GM12878 (cell line): ENCODE data around the gene MIA2. TPM values are rescaled to one million over a fixed set of nuclear protein-coding genes. Genes with fewer than 3 reads are reported as not detected.

Experiments used
- ATAC-seq: fragments of 200-7000 bp; cut with Tn5 transposase; 3 replicates; pipeline ENCODE4 v1.9.1; 2020; ENCODE audit warnings: mild to moderate bottlenecking, moderate library complexity
- BruUV-seq: library from RNA; stranded (reverse); fragments of 400-500 nt; replicated peaks from 2 replicates; lab custom pipeline; 2021; lab: Mats Ljungman, UMichigan
- CTCF ChIA-PET: fragments of 300-600 bp; sonication (Branson Sonifier 250); formaldehyde crosslinking; extraction: SDS; loops from one replicate; lab custom pipeline; 2021; ENCODE audit warnings: inconsistent platforms; lab: Yijun Ruan, JAX
- POLR2A ChIA-PET: fragments of 350-600 bp; formaldehyde crosslinking; extraction: SDS; loops from one replicate; lab custom pipeline; 2021; ENCODE audit warnings: inconsistent platforms; lab: Charles Lee
- RAD21 ChIA-PET: fragments of 300-600 bp; sonication (Branson Sonifier 250); formaldehyde crosslinking; loops from one replicate; lab custom pipeline; 2023; ENCODE audit warnings: antibody characterized with exemption; ENCODE audit not compliant: unreplicated experiment; lab: Charles Lee
- SMC1A ChIA-PET: fragments of 300-600 bp; sonication (Branson Sonifier 250); formaldehyde crosslinking; loops from one replicate; lab custom pipeline; 2023; ENCODE audit not compliant: unreplicated experiment, uncharacterized antibody; lab: Charles Lee
- DNase-seq: peaks from one replicate; pipeline ENCODE4 v3.0.0-alpha.2; 2011; ENCODE audit warnings: low read depth, low spot score
- FAIRE-seq: peaks from 3 replicates; lab custom pipeline; 2011; peaks lifted over from hg19 to GRCh38; lab: Jason Lieb, UNC
- H2AFZ ChIP-seq: 2 replicates; pipeline ENCODE4 v1.6.0; 2011; ENCODE audit warnings: low read depth, low read length, control low read depth; ENCODE audit not compliant: control insufficient read depth
- H3K27ac ChIP-seq: 2 replicates; pipeline ENCODE4 v1.5.1; 2011; ENCODE audit warnings: control low read depth; ENCODE audit not compliant: control insufficient read depth, insufficient read depth
- H3K27me3 ChIP-seq, 2 experiments: replicated peaks in 1 of 2; 2 replicates each; pipeline versions ENCODE4 v1.6.0 to v1.6.1; 2011; ENCODE audit warnings: low read length in 1 of 2; ENCODE audit not compliant: control insufficient read depth in 2 of 2, insufficient read depth in 2 of 2
- H3K36me3 ChIP-seq, 2 experiments: 2 replicates each; pipeline ENCODE4 v1.5.1; 2011; ENCODE audit warnings: low read length in 1 of 2; ENCODE audit not compliant: control insufficient read depth in 2 of 2, insufficient read depth in 2 of 2
- H3K4me1 ChIP-seq: 2 replicates; pipeline ENCODE4 v1.6.1; 2011; ENCODE audit warnings: mild to moderate bottlenecking, low read length, moderate library complexity, mixed read lengths; ENCODE audit not compliant: control insufficient read depth, insufficient read depth
- H3K4me2 ChIP-seq: 2 replicates; pipeline ENCODE4 v1.6.0; 2011; ENCODE audit warnings: control low read depth; ENCODE audit not compliant: control insufficient read depth, insufficient read depth
- H3K4me3 ChIP-seq: fragments of 200-600 bp; sonication (generic); 2 replicates; pipeline ENCODE4 v1.5.1; 2016
- H3K79me2 ChIP-seq: 2 replicates; pipeline ENCODE4 v1.6.0; 2011; ENCODE audit warnings: low read length; ENCODE audit not compliant: control insufficient read depth, insufficient read depth
- H3K9ac ChIP-seq: 2 replicates; pipeline ENCODE4 v1.8.0; 2011; ENCODE audit warnings: low read length, control low read depth, mixed read lengths; ENCODE audit not compliant: control insufficient read depth, insufficient read depth
- H3K9me3 ChIP-seq: replicated peaks from 3 replicates; pipeline ENCODE4 v1.5.1; 2011; ENCODE audit warnings: mild to moderate bottlenecking, low read length; ENCODE audit not compliant: control insufficient read depth, insufficient read depth
- H4K20me1 ChIP-seq: 2 replicates; pipeline ENCODE4 v1.6.0; 2011; ENCODE audit not compliant: control insufficient read depth, insufficient read depth
- ASH2L ChIP-seq: fragments of 300-600, 200-600 bp; sonication (generic); IDR thresholded peaks from 2 replicates; pipeline ENCODE4 v1.6.1; 2017; ENCODE audit warnings: low read depth, mild to moderate bottlenecking, borderline replicate concordance
- BCL11A ChIP-seq: IDR thresholded peaks from 2 replicates; pipeline ENCODE4 v1.6.1; 2011; ENCODE audit warnings: low read depth, low read length
- CREB1 ChIP-seq: IDR thresholded peaks from 2 replicates; pipeline ENCODE4 v1.6.1; 2012; ENCODE audit warnings: low read depth, mild to moderate bottlenecking, inconsistent platforms
- CUX1 ChIP-seq: IDR thresholded peaks from 2 replicates; pipeline ENCODE4 v1.6.1; 2012; ENCODE audit warnings: improper control_type of control experiment, low read depth, low read length; ENCODE audit not compliant: insufficient replicate concordance
- IRF4 ChIP-seq: IDR thresholded peaks from 2 replicates; pipeline ENCODE4 v1.6.1; 2011; ENCODE audit warnings: low read depth, low read length
- MEF2B ChIP-seq: fragments of 450-650 bp; IDR thresholded peaks from 2 replicates; pipeline ENCODE4 v1.6.1; 2018; ENCODE audit warnings: mild to moderate bottlenecking, moderate library complexity; ENCODE audit not compliant: partially characterized antibody, poor library complexity, severe bottlenecking
- MLLT1 ChIP-seq: fragments of 450-650 bp; IDR thresholded peaks from 2 replicates; pipeline ENCODE4 v1.6.1; 2016; ENCODE audit warnings: mild to moderate bottlenecking
- MXI1 ChIP-seq: fragments of 150-350 bp; IDR thresholded peaks from 2 replicates; pipeline ENCODE4 v1.6.1; 2011; ENCODE audit warnings: low read depth, mild to moderate bottlenecking, inconsistent platforms, low read length, improper control_type of control experiment
- NBN ChIP-seq: fragments of 450-650 bp; IDR thresholded peaks from 2 replicates; pipeline ENCODE4 v1.6.1; 2016
- NRF1 ChIP-seq: conservative IDR thresholded peaks from 2 replicates; pipeline ENCODE4 v1.6.1; 2011; ENCODE audit warnings: mild to moderate bottlenecking, low read depth, low read length, improper control_type of control experiment
- POLR2AphosphoS5 ChIP-seq: IDR thresholded peaks from 2 replicates; pipeline ENCODE4 v1.6.1; 2011; ENCODE audit warnings: mild to moderate bottlenecking, low read length, inconsistent platforms
- TAF1 ChIP-seq: IDR thresholded peaks from 2 replicates; pipeline ENCODE4 v1.6.1; 2011; ENCODE audit warnings: mild to moderate bottlenecking, low read depth, low read length, borderline replicate concordance
- YY1 ChIP-seq: IDR thresholded peaks from 2 replicates; pipeline ENCODE4 v1.6.1; 2011; ENCODE audit warnings: low read depth, mild to moderate bottlenecking, low read length
- ZNF622 ChIP-seq: fragments of 450-650 bp; IDR thresholded peaks from 2 replicates; pipeline ENCODE4 v1.6.1; 2017; ENCODE audit warnings: mild to moderate bottlenecking, inconsistent platforms
- WGBS: methylation state at CpG from one replicate; pipeline ENCODE4 v1.1.6; 2016; ENCODE audit warnings: low lambda C conversion rate; ENCODE audit not compliant: insufficient replicate concordance, insufficient coverage; ENCODE audit errors: missing lambda C conversion rate; 5-methylcytosine and 5-hydroxymethylcytosine counted together
- in situ Hi-C: fragments of 300-500 bp; cut with MboI; formaldehyde crosslinking; loops from 9 replicates; pipeline ENCODE4 v1.14.3; 2018; ENCODE audit warnings: mixed read lengths
- intact Hi-C: fragments of 100-400 bp; cut with micrococcal nuclease; formaldehyde crosslinking; loops from one replicate; pipeline ENCODE4 v1.14.2; 2022; ENCODE audit not compliant: unreplicated experiment
- polyA plus RNA-seq, 11 experiments: library from polyadenylated mRNA; depleted of rRNA in 4 of 11; unstranded in 6 of 11; stranded (reverse) in 5 of 11; fragments of >200 nt; fragmentation: Nextera tagmentation in 4 of 11; fragmentation: Illumina TruSeq in 1 of 11; extraction: Ambion mirVana in 4 of 11; extraction: Trizol in 1 of 11; gene quantifications; 1 replicate in 1 of 11; 2 replicates in 10 of 11; pipeline versions ENCODE4 v1.2.1 to v1.2.3, GENCODE V29; 2011 to 2016; ENCODE audit warnings: inconsistent platforms in 2 of 11, missing spikeins in 2 of 11, low read depth in 1 of 11
- total RNA-seq, 4 experiments: library from RNA; depleted of rRNA in 3 of 4; stranded (reverse); fragments of >200 nt in 3 of 4; fragmentation: Illumina TruSeq in 1 of 4; extraction: Trizol in 1 of 4; gene quantifications; 2 replicates each; pipeline versions ENCODE4 v1.2.1 to v1.2.3, GENCODE V29; 2013 to 2021

MIA2 gene
- total and polyA plus RNA-seq, 10 of the 15 experiments (the other 5 are each of a cell fraction or from before 2014, with no cell fraction given): 6.3 to 36.8 (median 17.1) TPM

- TF ChIP-seq TAF1: peak; percentile 30
- no peak for TF ChIP-seq ASH2L
- TF ChIP-seq MEF2B: peak; percentile 62
- TF ChIP-seq MLLT1: no peak
- TF ChIP-seq CREB1: no peak; the same call in 1 of the 2 replicates
- TF ChIP-seq NRF1: no peak
- no peak; the same call in 1 of the 2 replicates for TF ChIP-seq MXI1
- TF ChIP-seq, all 136 proteins: peak for 34
Observed at GRCh38 chr14:39266525-39266870, 32.8 kb downstream of the MIA2 start (continued).

- H3K36me3 ChIP-seq: no peaks in the 10 kb centered on the region
- no peaks in the 10 kb centered on the region for H4K20me1 ChIP-seq
- ChIA-PET POLR2A (interaction anchor here (0.9 to 2.2 kb wide), 8 partner anchors 66 to 181 kb away, joined by 3 to 7 read pairs (median 3); partner anchors contain the start of genes FBXO33, PNN and TRAPPC6B), SMC1A (interaction anchor here (0.6 to 3.2 kb wide), 13 partner anchors 10 to 605 kb away, joined by 3 to 20 read pairs (median 4); no protein-coding TSS in a partner anchor), CTCF (interaction anchor here (1.0 to 1.2 kb wide), 3 partner anchors 35 to 166 kb away, joined by 3 to 8 read pairs (median 4); partner anchors contain the start of gene FBXO33), RAD21 (interaction anchor here (0.8 to 3.4 kb wide), 9 partner anchors 8 to 202 kb away, joined by 3 to 16 read pairs (median 5); partner anchors contain the start of gene FBXO33)
- FAIRE-seq: peak; percentile 62
- H3K79me2 ChIP-seq: peaks cover 36% of the 10 kb centered on the region
- peak overlapping the region; percentile 92 for H3K4me3 ChIP-seq
- H3K9me3 ChIP-seq: peaks cover 2% of the 10 kb centered on the region; the same call in 1 of the 3 replicates
- peak overlapping the region; percentile 93 for H3K27ac ChIP-seq
- no peak for DNase-seq
- intact Hi-C loops: loop anchor here (2.0 to 10.0 kb wide), 3 partner anchors 92 to 166 kb away; partner anchors contain the start of genes FBXO33, GEMIN2 and PNN
- H3K9ac ChIP-seq: peak overlapping the region; percentile 85
- no peaks in the 10 kb centered on the region for H3K27me3 ChIP-seq
- in situ Hi-C loops: no loop called here
- peaks cover 9% of the 10 kb centered on the region for H3K4me1 ChIP-seq
- ATAC-seq: peak; percentile 92
- under 1% methylated on average over 70 of the region's 70 CpGs for WGBS
- peak overlapping the region; percentile 95 for H3K4me2 ChIP-seq
- no TSS peak for BruUV-seq
- H2AFZ ChIP-seq: peak overlapping the region; percentile 96
- TF ChIP-seq ZNF622: no peak
- peak; percentile 69; the same call in 1 of the 2 replicates for TF ChIP-seq POLR2AphosphoS5
- peak; percentile 94 for TF ChIP-seq NBN
- peak; percentile 52; the same call in 1 of the 2 replicates for TF ChIP-seq YY1
- TF ChIP-seq IRF4: no peak
- TF ChIP-seq CUX1: no peak
- TF ChIP-seq BCL11A: no peak
Observed at GRCh38 chr14:39266871-39267607, 33.3 kb downstream of the MIA2 start.
